NCI-H1694 (cell line): ENCODE measurements around the gene FAM153A.
"Not testable (repeated sequence)": the region's sequence is repeated elsewhere in the genome, so short reads cannot be mapped to it uniquely, and the experiment has no call there.

Experiments
- DNase-seq: peaks from one replicate; lab custom pipeline; 2025; lab: John Stamatoyannopoulos, UW

Gene FAM153A

GRCh38 chr5:177782792-177783633 is at the start of gene FAM153A:
FAM153A (minus strand) TSS chr5:177782899.
- not testable (repeated sequence) for DNase-seq

- DNase-seq: not testable (repeated sequence)
These were observed 49.6 kb upstream of the FAM153A start for GRCh38 chr5:177832287-177832686.

- DNase-seq: not testable (repeated sequence)
These were observed 43.4 kb upstream of the FAM153A start for GRCh38 chr5:177826073-177826472.

DNA sequence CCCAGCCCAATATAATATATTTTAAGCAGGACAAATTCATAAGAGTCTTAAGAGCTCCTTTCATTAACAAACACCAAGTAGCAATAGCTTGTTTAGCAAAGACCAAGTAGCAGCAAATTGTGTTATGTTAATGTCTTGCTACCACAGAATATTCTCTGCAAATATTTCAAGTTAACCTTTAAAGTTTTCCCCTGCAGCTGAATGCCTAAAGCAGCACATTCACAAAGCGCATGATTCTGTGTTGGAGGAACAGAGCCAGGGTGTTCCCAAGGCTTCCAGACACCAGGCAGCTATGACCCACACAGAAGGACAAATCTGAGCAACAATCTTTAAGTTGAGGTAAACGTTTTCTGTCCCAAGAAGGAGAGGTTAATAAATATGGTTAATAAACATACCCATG is 42.1 kb upstream of the FAM153A start:
- DNase-seq: not testable (repeated sequence)

DNA sequence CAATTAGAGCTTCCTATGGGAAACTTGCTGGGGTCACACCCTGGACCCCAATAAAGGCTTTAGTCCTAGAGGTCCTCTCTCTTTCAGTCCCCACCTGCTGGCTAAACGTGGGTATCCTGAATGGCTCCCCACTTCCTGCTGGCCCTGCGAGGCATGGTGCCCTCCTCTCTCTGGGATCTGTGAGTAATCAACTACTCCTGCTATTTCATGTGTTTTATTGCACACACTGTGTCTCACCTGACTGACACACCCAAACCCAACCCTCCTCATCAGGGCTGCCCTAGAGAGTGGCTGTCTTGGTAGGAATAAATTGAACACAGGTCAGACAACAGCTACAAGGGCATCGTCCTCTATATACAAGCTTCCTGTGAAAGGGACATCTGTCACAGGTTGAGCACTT is 39.8 kb upstream of the FAM153A start:
- not testable (repeated sequence) for DNase-seq

- DNase-seq: not testable (repeated sequence)
These were observed 37.0 kb upstream of the FAM153A start for GRCh38 chr5:177819664-177820063.

DNA sequence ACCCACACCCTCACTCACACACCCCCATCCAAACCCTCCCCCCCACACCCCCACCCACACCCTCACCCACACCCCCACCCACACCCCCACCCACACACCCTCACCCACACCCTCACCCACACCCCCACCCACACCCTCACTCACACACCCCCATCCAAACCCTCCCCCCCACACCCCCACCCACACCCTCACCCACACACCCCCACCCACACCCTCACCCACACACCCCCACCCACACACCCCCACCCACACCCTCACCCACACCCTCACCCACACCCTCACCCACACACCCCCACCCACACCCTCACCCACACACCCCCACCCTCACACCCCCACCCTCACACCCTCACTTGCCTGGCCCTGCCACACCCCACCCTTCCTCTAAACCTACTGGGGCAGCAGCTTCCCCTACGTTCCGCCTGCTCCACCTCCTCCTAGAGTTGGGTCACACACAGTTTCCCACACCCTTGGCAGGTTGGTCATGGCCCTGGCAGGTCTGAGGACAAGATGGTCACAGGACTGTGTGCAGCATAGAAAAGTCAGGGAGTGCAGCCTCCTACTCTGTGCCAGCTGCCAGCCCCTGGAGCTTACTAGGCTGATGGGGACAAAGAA is 30.2 kb upstream of the FAM153A start:
- DNase-seq: not testable (repeated sequence)

- DNase-seq: not testable (repeated sequence)
These were observed 29.6 kb upstream of the FAM153A start for GRCh38 chr5:177812160-177812743.

GRCh38 chr5:177809209-177809913 is 26.7 kb upstream of the FAM153A start:
- DNase-seq: not testable (repeated sequence)

DNA sequence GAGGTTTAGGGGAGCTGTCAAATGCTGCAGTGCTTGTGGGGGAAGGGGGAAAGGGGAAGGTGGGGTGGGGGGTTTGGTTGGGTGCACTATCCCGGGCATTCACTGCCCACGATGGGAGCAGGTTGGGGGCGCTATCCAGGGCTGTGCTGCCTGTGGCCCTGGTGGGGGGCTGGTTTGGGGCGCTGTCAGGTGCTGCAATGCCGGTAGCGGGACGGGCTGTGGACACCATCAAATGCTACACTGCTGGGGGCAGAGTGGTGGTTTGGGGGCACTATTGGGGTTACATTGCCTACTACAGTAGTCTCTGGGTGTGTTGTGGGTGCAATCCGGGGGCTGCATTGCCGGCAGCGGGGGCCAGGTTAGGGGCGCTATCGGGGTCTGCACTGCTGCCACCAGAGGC is 25.7 kb upstream of the FAM153A start:
- not testable (repeated sequence) for DNase-seq

GRCh38 chr5:177807265-177807664 is 24.6 kb upstream of the FAM153A start:
- not testable (repeated sequence) for DNase-seq

DNA sequence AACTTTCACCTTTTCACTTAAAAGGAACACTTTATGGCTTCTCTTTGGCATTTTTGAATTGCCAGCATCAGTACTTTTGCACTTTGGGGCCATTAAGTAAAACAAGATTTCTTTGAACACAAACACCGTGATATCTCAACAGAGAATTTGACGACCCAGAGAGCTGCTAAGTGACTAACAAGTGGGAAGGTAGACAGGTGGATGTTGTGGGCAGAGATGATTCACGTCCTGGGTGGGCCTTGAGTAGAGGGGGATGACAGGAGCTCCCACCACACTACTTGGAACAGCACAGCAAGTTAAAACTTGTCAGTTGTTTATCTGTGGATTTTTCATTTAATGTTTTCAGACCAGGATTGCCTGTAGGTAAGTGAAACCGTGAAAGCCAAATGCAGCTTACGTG is 18.7 kb upstream of the FAM153A start:
- DNase-seq: not testable (repeated sequence)

DNA sequence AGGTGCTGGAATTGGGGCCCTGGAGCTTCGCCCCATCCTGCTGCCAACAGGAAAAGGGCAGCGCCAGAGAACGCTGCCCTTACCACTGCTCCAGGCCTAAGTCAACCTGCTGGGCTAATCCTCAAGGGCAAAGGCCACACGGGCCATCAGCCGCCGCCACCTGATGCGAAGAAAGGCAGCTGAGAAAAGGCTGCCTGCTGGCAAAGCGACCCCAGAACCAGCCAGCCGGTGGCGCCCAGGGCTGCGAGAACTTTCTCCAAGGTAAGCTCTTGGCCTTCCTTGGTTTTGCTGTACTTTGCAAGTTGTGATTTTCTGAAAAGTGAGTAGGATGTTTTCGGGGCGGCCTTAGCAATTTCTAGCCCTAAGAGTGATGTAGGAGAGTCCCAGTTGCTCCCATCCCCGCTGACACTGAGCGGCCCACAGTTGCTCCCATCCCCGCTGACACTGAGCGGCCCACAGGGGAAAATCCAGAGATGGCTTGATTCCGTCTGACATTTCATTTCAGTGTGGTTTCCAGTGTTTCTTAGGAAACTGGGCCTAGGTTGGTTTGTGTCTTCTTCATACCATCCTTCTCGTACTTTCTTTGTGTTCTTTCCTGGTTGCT is 15.6 kb upstream of the FAM153A start:
- not testable (repeated sequence) for DNase-seq

- DNase-seq: not testable (repeated sequence)
These were observed 10.6 kb upstream of the FAM153A start for GRCh38 chr5:177793272-177793671.

GRCh38 chr5:177791649-177792048 is 8.9 kb upstream of the FAM153A start:
- DNase-seq: not testable (repeated sequence)

- not testable (repeated sequence) for DNase-seq
These were observed 530 bp downstream of the FAM153A start for GRCh38 chr5:177782169-177782568.

- not testable (repeated sequence) for DNase-seq
These were observed 11.5 kb downstream of the FAM153A start for GRCh38 chr5:177771206-177771605.

DNA sequence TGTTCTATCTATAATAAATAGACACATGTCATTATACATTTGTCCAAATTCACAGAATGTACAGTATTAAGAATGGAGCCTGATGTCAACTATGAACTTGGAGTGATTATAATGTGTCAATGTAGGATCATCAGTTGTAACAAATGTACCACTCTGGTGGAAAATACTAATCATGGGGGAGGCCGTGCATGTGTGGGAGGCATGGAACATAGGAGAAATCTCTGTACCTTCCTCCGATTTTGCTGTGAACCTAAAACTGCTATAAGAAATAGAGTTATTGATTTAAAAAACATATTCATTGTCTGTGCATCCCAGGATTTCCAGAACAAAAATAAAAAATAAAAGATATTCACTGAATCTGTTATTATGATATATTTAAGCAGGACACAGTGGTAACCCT is 12.1 kb downstream of the FAM153A start:
- not testable (repeated sequence) for DNase-seq

DNA sequence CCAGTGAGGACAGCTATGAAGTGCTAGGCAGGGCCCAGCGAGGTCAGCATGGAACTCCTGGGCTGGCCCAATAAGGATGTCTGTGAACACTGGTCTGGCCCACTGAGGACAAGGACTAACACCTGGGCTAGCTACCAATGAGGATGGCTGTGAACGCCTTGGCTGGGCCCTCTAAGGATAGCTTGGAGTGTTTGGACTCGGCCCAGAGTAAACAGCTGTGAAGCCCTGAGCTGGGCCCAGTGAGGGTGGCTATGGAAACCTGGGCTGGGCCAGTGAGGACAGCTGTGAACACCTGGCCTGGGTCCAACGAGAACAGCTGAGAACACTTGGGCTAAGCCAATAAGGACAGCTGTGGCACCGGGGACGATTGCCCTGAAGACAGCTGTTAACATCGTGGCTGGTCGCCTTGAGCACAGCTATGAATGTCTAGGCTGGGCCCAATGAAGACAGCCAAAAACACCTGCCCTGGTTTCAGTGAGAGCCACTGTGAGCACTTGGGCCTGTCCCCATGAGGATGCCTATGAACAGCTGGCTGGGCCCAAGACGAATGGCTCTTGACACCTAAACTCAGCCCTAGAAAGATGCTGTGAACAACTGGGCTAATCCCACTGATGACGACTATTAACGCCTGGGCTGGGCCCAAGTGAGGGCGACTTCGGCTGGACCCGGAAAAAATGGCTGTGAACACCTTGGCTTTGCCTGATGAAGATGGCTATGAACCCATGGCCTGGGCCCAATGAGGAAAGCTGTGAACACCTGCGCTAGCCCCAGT is 18.8 kb downstream of the FAM153A start:
- DNase-seq: not testable (repeated sequence)

DNA sequence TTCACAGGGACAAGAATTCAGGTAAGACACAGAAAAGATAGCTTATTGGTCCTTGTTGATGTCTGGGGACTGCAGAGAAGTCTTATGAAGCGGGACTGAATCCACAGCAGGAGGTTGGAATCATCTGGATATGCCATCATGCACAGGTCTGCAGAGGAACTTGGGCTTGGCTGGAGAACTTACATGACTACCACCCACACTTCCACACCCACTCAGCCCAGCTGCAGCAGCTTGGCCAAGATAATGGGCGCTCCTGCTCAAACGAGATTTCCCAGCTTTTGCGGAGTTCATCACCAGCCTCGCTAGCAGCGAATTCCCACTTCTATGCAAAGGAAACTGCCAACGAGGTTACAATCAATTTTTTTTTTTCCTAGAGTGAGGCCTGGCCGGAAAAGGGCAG is 21.7 kb downstream of the FAM153A start:
- not testable (repeated sequence) for DNase-seq

DNA sequence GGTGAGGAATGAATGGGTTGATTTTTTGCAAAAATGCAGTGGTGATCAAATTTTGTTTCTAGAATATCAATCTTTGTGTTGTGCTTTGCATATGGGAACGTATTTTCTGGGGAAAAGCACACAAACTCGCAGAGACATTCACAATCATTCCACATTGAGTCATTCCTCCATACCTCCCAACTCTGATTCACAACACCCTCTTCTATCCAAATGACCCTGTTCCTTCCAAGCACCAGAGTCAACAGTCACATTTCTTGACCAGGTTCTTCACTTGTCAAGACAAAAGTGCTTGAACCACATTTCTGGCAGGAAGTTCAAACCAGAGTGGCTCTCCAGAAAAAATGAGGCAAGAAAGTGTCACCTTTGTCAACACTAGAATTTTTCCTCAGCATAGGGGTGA is 35.3 kb downstream of the FAM153A start:
- not testable (repeated sequence) for DNase-seq
